ENCODE results near the gene PARP16. TPM values are rescaled to one million over a fixed set of nuclear protein-coding genes. Genes with fewer than 3 reads are reported as not detected.

Gene PARP16
- total and polyA plus RNA-seq, 5 donors from 2014 or later, result 14.9 to 25.9 (median 20.8) TPM

DNA sequence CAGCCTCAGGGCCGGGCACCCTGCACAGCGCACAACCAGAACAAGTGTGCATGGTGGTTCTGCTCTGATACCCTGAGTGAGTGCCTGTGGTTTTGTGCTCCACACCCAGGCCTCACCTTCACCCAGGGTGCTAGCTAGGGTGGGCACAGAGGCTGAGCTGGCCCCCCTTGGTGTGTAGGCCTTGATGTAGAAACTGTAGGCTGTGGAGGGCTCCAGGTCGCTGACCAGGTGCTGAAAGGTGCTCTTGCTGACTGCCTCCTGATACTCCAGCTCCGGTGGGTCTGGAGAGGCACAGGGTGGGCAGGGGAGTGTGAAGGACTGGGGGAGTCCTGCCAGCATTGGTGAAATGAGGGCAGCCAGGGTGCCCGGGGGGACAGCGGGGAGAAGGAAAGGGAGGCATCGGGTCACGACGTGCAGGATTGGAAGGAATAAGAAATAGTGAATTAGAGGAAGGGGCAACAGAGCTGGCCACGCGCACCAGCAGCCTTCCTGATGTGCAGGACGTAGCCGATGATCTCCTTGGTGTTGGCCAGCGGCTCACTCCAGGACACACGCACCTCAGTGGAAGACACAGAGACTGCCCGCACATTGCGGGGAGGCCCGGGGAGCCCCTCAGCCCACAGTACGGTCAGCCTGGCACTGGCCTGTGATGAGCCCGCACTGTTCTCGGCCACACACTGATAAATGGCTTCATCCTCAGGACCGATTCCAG, 44.4 kb upstream of the PARP16 start:
- Histone ChIP-seq H3K27ac (ENCODE audit: insufficient read depth, low read length, poor library complexity, severe bottlenecking) (no peak overlapping the region), H3K4me3 (ENCODE audit: low read depth, low read length) (no peak overlapping the region), H3K4me1 (ENCODE audit: control insufficient read depth, insufficient read depth, low read length, poor library complexity, severe bottlenecking) (no peaks in the 10 kb centered on the region), H3K36me3 (ENCODE audit: control insufficient read depth, insufficient read depth, low read length) (no peaks in the 10 kb centered on the region), H3K27me3 (ENCODE audit: control insufficient read depth, insufficient read depth, low read length) (no peaks in the 10 kb centered on the region), H3K9me3 (ENCODE audit: control insufficient read depth in 2 of 2, low read length in 2 of 2) (no peaks in the 10 kb centered on the region)
- no peak overlapping the region for H3K4me3 Mint-ChIP-seq
- peak overlapping the region in 1 of 3 donors; percentile 9 for H3K27ac Mint-ChIP-seq
- DNase-seq (no peak), ATAC-seq (ENCODE audit: low read depth in 2 of 2) (no peak)
- peaks cover 0 to 1% (median 0%) of the 10 kb centered on the region in 7 donors for H3K9me3 Mint-ChIP-seq
- no peaks in the 10 kb centered on the region for H3K36me3 Mint-ChIP-seq
- peaks cover 10% of the 10 kb centered on the region for H3K27me3 Mint-ChIP-seq
- no peaks in the 10 kb centered on the region for H3K4me1 Mint-ChIP-seq

GRCh38 chr15:65329984-65330735, 43.5 kb upstream of the PARP16 start:
- H3K4me3 Mint-ChIP-seq, result no peak overlapping the region
- no peaks in the 10 kb centered on the region for H3K9me3 ChIP-seq (ENCODE audit: control insufficient read depth in 2 of 2, low read length in 2 of 2)
- no peaks in the 10 kb centered on the region for H3K36me3 Mint-ChIP-seq
- H3K27ac ChIP-seq (ENCODE audit: insufficient read depth, low read length, poor library complexity, severe bottlenecking), result no peak overlapping the region
- H3K9me3 Mint-ChIP-seq, result peaks cover 0 to 1% (median 0%) of the 10 kb centered on the region in 7 donors
- no peaks in the 10 kb centered on the region for H3K36me3 ChIP-seq (ENCODE audit: control insufficient read depth, insufficient read depth, low read length)
- H3K4me1 ChIP-seq (ENCODE audit: control insufficient read depth, insufficient read depth, low read length, poor library complexity, severe bottlenecking), result no peaks in the 10 kb centered on the region
- no peak overlapping the region for H3K4me3 ChIP-seq (ENCODE audit: low read depth, low read length)
- H3K27me3 Mint-ChIP-seq, result peaks cover 12% of the 10 kb centered on the region
- DNase-seq, result no peak
- H3K27ac Mint-ChIP-seq, result no peak overlapping the region
- no peaks in the 10 kb centered on the region for H3K4me1 Mint-ChIP-seq
- no peak for ATAC-seq (ENCODE audit: low read depth in 2 of 2)
- no peaks in the 10 kb centered on the region for H3K27me3 ChIP-seq (ENCODE audit: control insufficient read depth, insufficient read depth, low read length)

GRCh38 chr15:65329288-65329983, 42.8 kb upstream of the PARP16 start:
- ATAC-seq (ENCODE audit: low read depth in 2 of 2) (no peak), DNase-seq (no peak)
- Mint-ChIP-seq H3K9me3 (peaks cover 0 to 1% (median 0%) of the 10 kb centered on the region in 7 donors), H3K27ac (no peak overlapping the region), H3K4me3 (no peak overlapping the region), H3K4me1 (no peaks in the 10 kb centered on the region), H3K27me3 (peaks cover 15% of the 10 kb centered on the region), H3K36me3 (no peaks in the 10 kb centered on the region)
- Histone ChIP-seq H3K27me3 (ENCODE audit: control insufficient read depth, insufficient read depth, low read length) (no peaks in the 10 kb centered on the region), H3K4me1 (ENCODE audit: control insufficient read depth, insufficient read depth, low read length, poor library complexity, severe bottlenecking) (no peaks in the 10 kb centered on the region), H3K4me3 (ENCODE audit: low read depth, low read length) (no peak overlapping the region), H3K36me3 (ENCODE audit: control insufficient read depth, insufficient read depth, low read length) (no peaks in the 10 kb centered on the region), H3K27ac (ENCODE audit: insufficient read depth, low read length, poor library complexity, severe bottlenecking) (no peak overlapping the region), H3K9me3 (ENCODE audit: control insufficient read depth in 2 of 2, low read length in 2 of 2) (no peaks in the 10 kb centered on the region)

GRCh38 chr15:65328506-65329287, 42.0 kb upstream of the PARP16 start:
- Histone ChIP-seq H3K9me3 (ENCODE audit: control insufficient read depth in 2 of 2, low read length in 2 of 2) (no peaks in the 10 kb centered on the region), H3K4me3 (ENCODE audit: low read depth, low read length) (no peak overlapping the region), H3K4me1 (ENCODE audit: control insufficient read depth, insufficient read depth, low read length, poor library complexity, severe bottlenecking) (no peaks in the 10 kb centered on the region), H3K36me3 (ENCODE audit: control insufficient read depth, insufficient read depth, low read length) (no peaks in the 10 kb centered on the region), H3K27ac (ENCODE audit: insufficient read depth, low read length, poor library complexity, severe bottlenecking) (no peak overlapping the region), H3K27me3 (ENCODE audit: control insufficient read depth, insufficient read depth, low read length) (no peaks in the 10 kb centered on the region)
- Mint-ChIP-seq H3K27ac (no peak overlapping the region), H3K9me3 (peaks cover 0 to 1% (median 0%) of the 10 kb centered on the region in 7 donors), H3K27me3 (peaks cover 18% of the 10 kb centered on the region), H3K36me3 (no peaks in the 10 kb centered on the region), H3K4me1 (no peaks in the 10 kb centered on the region), H3K4me3 (no peak overlapping the region)
- DNase-seq, result no peak
- ATAC-seq (ENCODE audit: low read depth in 2 of 2), result no peak

DNA sequence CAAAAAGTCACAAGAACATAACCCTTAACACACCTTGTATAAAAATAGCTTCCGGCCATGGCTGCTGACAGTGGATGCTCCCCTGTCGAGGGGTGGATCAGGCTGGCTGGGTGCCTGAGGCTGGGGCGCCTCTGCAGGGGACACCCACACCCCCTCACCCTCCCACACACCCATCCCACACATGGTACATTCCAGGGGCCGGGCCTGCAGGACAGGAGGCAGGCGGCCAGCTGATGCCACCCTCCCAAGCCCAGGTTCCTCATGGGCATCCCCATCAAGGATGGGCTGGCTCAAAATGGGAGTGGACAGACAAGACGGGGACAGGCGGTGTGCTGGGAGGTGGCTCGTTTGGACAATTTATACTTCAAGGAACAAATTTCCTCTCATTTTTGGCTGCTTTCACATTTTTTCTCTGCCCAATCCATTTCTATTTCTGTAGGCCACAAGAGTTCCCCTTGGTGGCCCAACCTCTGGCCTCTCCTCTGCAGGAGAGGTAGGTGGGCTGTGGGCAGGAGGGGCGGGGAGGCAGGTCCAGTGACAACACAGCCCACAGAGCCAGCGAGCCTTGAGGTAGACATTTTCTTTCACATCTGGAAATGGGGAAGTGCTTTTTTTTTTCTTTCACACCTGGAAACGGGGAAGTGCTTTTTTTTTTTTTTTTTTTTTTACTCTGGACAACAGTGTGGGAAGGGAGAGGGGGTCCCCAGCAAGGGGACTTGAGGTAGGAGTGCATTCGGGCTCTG, 41.1 kb upstream of the PARP16 start:
- no peak for ATAC-seq (ENCODE audit: low read depth in 2 of 2)
- Histone ChIP-seq H3K4me1 (ENCODE audit: control insufficient read depth, insufficient read depth, low read length, poor library complexity, severe bottlenecking) (no peaks in the 10 kb centered on the region), H3K9me3 (ENCODE audit: control insufficient read depth in 2 of 2, low read length in 2 of 2) (no peaks in the 10 kb centered on the region), H3K36me3 (ENCODE audit: control insufficient read depth, insufficient read depth, low read length) (no peaks in the 10 kb centered on the region), H3K27ac (ENCODE audit: insufficient read depth, low read length, poor library complexity, severe bottlenecking) (no peak overlapping the region), H3K4me3 (ENCODE audit: low read depth, low read length) (no peak overlapping the region), H3K27me3 (ENCODE audit: control insufficient read depth, insufficient read depth, low read length) (no peaks in the 10 kb centered on the region)
- no peak overlapping the region for H3K4me3 Mint-ChIP-seq
- no peaks in the 10 kb centered on the region for H3K4me1 Mint-ChIP-seq
- peaks cover 16% of the 10 kb centered on the region for H3K27me3 Mint-ChIP-seq
- H3K36me3 Mint-ChIP-seq, result no peaks in the 10 kb centered on the region
- H3K27ac Mint-ChIP-seq, result no peak overlapping the region
- H3K9me3 Mint-ChIP-seq, result peaks cover 0 to 1% (median 0%) of the 10 kb centered on the region in 7 donors
- DNase-seq, result no peak

- Histone ChIP-seq H3K4me1 (ENCODE audit: control insufficient read depth, insufficient read depth, low read length, poor library complexity, severe bottlenecking) (no peaks in the 10 kb centered on the region), H3K9me3 (ENCODE audit: control insufficient read depth in 2 of 2, low read length in 2 of 2) (no peaks in the 10 kb centered on the region), H3K36me3 (ENCODE audit: control insufficient read depth, insufficient read depth, low read length) (no peaks in the 10 kb centered on the region), H3K27ac (ENCODE audit: insufficient read depth, low read length, poor library complexity, severe bottlenecking) (no peak overlapping the region), H3K27me3 (ENCODE audit: control insufficient read depth, insufficient read depth, low read length) (no peaks in the 10 kb centered on the region), H3K4me3 (ENCODE audit: low read depth, low read length) (no peak overlapping the region)
- Mint-ChIP-seq H3K36me3 (no peaks in the 10 kb centered on the region), H3K27me3 (peaks cover 25% of the 10 kb centered on the region), H3K9me3 (peaks cover 0 to 1% (median 0%) of the 10 kb centered on the region in 7 donors), H3K27ac (no peak overlapping the region), H3K4me1 (no peaks in the 10 kb centered on the region), H3K4me3 (no peak overlapping the region)
- ATAC-seq (ENCODE audit: low read depth in 2 of 2) (no peak), DNase-seq (no peak)
Observed at GRCh38 chr15:65326818-65327217, 40.1 kb upstream of the PARP16 start.

- Mint-ChIP-seq H3K4me3 (no peak overlapping the region), H3K9me3 (peaks cover 0 to 1% (median 0%) of the 10 kb centered on the region in 7 donors), H3K27me3 (peaks cover 25% of the 10 kb centered on the region), H3K36me3 (no peaks in the 10 kb centered on the region), H3K4me1 (no peaks in the 10 kb centered on the region), H3K27ac (peak overlapping the region in 1 of 3 donors; percentile 82)
- Histone ChIP-seq H3K36me3 (ENCODE audit: control insufficient read depth, insufficient read depth, low read length) (no peaks in the 10 kb centered on the region), H3K4me1 (ENCODE audit: control insufficient read depth, insufficient read depth, low read length, poor library complexity, severe bottlenecking) (no peaks in the 10 kb centered on the region), H3K27me3 (ENCODE audit: control insufficient read depth, insufficient read depth, low read length) (no peaks in the 10 kb centered on the region), H3K4me3 (ENCODE audit: low read depth, low read length) (no peak overlapping the region), H3K9me3 (ENCODE audit: control insufficient read depth in 2 of 2, low read length in 2 of 2) (no peaks in the 10 kb centered on the region), H3K27ac (ENCODE audit: insufficient read depth, low read length, poor library complexity, severe bottlenecking) (no peak overlapping the region)
- ATAC-seq (ENCODE audit: low read depth in 2 of 2) (no peak), DNase-seq (no peak)
Observed at GRCh38 chr15:65326117-65326526, 39.4 kb upstream of the PARP16 start.

Measured in CD4-positive, CD25-positive, alpha-beta regulatory T cell (primary cell).